ENCODE results near the gene DENND6A. TPM values are rescaled to one million over a fixed set of nuclear protein-coding genes. Genes with fewer than 3 reads are reported as not detected.

Gene DENND6A
- total RNA-seq, 1 donor from 2014 or later, result 22.3 TPM

- H3K27ac ChIP-seq, result no peak overlapping the region
- no peaks in the 10 kb centered on the region for H3K9me3 ChIP-seq
- TF ChIP-seq CTCF (IDR thresholded peaks at IDR 0.05), result no peak
- DNase-seq, result no peak
- ATAC-seq, result peak; percentile 81 to 95
- H3K4me3 ChIP-seq, result no peak overlapping the region
- H3K27me3 ChIP-seq (ENCODE audit: low read depth), result peaks cover 5% of the 10 kb centered on the region
- no peaks in the 10 kb centered on the region for H3K36me3 ChIP-seq
- no peaks in the 10 kb centered on the region for H3K4me1 ChIP-seq
- intact Hi-C loops (cut with DNase I), result no loop called here
These were observed 33.5 kb upstream of the DENND6A start for GRCh38 chr3:57726397-57726796.

- Histone ChIP-seq H3K9me3 (no peaks in the 10 kb centered on the region), H3K4me1 (no peaks in the 10 kb centered on the region), H3K27me3 (ENCODE audit: low read depth) (no peaks in the 10 kb centered on the region), H3K4me3 (no peak overlapping the region), H3K27ac (no peak overlapping the region), H3K36me3 (no peaks in the 10 kb centered on the region)
- no peak for ATAC-seq
- no peak for DNase-seq
- no peak for TF ChIP-seq CTCF (IDR thresholded peaks at IDR 0.05)
- intact Hi-C loops (cut with DNase I), result no loop called here
These were observed 25.2 kb upstream of the DENND6A start for GRCh38 chr3:57718118-57718517.

GRCh38 chr3:57717205-57717868 is 24.5 kb upstream of the DENND6A start:
- ATAC-seq (no peak), DNase-seq (no peak)
- Histone ChIP-seq H3K9me3 (no peaks in the 10 kb centered on the region), H3K4me1 (no peaks in the 10 kb centered on the region), H3K27ac (no peak overlapping the region), H3K36me3 (no peaks in the 10 kb centered on the region), H3K27me3 (ENCODE audit: low read depth) (no peaks in the 10 kb centered on the region), H3K4me3 (no peak overlapping the region)
- intact Hi-C loops (cut with DNase I), result no loop called here
- no peak for TF ChIP-seq CTCF (IDR thresholded peaks at IDR 0.05)

- Histone ChIP-seq H3K36me3 (no peaks in the 10 kb centered on the region), H3K4me3 (no peak overlapping the region), H3K4me1 (no peaks in the 10 kb centered on the region), H3K27me3 (ENCODE audit: low read depth) (no peaks in the 10 kb centered on the region), H3K27ac (no peak overlapping the region), H3K9me3 (no peaks in the 10 kb centered on the region)
- intact Hi-C loops (cut with DNase I), result no loop called here
- DNase-seq (no peak), ATAC-seq (no peak)
- TF ChIP-seq CTCF (IDR thresholded peaks at IDR 0.05), result no peak
These were observed 22.8 kb upstream of the DENND6A start for GRCh38 chr3:57715686-57716085.

GRCh38 chr3:57709559-57709958 is 16.7 kb upstream of the DENND6A start:
- Histone ChIP-seq H3K4me1 (no peaks in the 10 kb centered on the region), H3K36me3 (no peaks in the 10 kb centered on the region), H3K9me3 (no peaks in the 10 kb centered on the region), H3K27me3 (ENCODE audit: low read depth) (no peaks in the 10 kb centered on the region), H3K27ac (no peak overlapping the region), H3K4me3 (no peak overlapping the region)
- intact Hi-C loops (cut with DNase I), result no loop called here
- DNase-seq, result no peak
- ATAC-seq, result no peak
- TF ChIP-seq CTCF (IDR thresholded peaks at IDR 0.05), result no peak

All from lower lobe of right lung (tissue), 2 donors.